Stimulated activated CD4-positive, alpha-beta T cell treated with anti-CD3 and anti-CD28 coated beads, Interleukin-2, amount 100 ng/mL, for 24 hours (primary cell): ENCODE data around the gene TOP2A.
A peak's percentile ranks its signal among the peaks of the same experiment; 100 is the strongest.

Source experiments
- DNase-seq, 2 donors: peaks; one replicate each; pipeline ENCODE4 v3.0.0-alpha.2; 2020

TOP2A gene

DNA sequence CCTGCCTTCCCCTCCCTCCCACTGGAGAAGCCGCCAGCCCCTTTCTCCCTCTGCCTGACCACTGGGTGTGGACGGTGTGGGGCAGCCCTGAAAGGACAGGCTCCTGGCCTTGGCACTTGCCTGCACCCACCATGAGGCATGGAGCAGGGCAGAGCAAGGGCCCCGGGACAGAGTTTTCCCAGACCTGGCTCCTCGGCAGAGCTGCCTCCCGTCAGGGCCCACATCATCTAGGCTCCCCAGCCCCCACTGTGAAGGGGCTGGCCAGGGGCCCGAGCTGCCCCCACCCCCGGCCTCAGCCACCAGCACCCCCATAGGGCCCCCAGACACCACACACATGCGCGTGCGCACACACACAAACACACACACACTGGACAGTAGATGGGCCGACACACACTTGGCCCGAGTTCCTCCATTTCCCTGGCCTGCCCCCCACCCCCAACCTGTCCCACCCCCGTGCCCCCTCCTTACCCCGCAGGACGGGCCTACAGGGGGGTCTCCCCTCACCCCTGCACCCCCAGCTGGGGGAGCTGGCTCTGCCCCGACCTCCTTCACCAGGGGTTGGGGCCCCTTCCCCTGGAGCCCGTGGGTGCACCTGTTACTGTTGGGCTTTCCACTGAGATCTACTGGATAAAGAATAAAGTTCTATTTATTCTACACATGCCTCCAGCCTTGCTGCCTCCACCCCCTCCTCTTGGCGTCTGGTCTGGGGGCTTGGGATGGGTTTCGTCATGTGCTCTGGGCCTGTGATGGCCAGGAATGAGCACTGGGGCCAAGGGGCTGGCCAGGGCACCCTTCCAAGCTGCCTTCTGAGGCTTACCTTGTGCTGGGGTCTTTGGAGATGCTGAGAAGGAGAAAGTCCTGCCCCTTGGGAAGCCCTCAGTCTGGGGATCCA, 60.5 kb downstream of the TOP2A start:
- no peak for DNase-seq

- no peak for DNase-seq
These were observed 61.6 kb downstream of the TOP2A start for GRCh38 chr17:40355804-40356758.

- DNase-seq = peak; percentile 86 to 88
These were observed 62.4 kb downstream of the TOP2A start for GRCh38 chr17:40355123-40355803.

- DNase-seq = no peak
These were observed 63.2 kb downstream of the TOP2A start for GRCh38 chr17:40354221-40355122.

- no peak for DNase-seq
These were observed 64.8 kb downstream of the TOP2A start for GRCh38 chr17:40352779-40353394.

- no peak for DNase-seq
These were observed 65.4 kb downstream of the TOP2A start for GRCh38 chr17:40352237-40352778.

GRCh38 chr17:40351359-40352236, 66.1 kb downstream of the TOP2A start:
- DNase-seq = no peak

DNA sequence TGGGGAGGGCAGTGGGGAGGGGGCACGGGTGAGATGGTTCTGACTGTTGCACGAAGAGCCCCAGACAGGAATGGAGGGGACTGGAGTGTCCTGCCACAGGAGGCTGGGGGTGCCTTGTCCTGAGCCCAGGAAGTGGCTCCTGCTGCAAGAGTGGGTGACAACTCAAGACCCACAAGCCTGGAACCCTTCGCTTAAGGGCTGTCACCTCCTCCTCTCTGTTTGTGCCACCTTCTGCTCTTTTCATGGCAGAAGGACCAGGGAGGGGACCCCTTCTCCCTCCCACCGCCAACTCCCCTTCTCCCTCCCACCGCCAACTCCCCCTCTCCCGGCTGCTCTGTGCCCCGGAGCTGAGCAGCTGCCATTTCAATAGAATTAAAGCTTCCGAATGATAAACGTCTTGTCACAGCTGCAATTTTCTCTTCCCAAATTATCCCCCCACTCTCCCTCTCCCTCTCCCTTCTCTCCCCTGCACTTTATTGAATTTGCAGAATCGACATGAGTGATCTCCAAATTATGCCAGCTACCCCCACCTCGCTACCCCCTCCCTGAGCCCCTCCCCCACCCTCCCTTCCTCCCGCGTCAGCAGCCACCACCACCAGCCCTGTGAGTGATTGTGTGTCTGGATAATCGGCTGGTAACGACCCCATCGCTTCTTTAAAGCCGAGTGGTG, 66.9 kb downstream of the TOP2A start:
- DNase-seq = no peak

- DNase-seq = no peak
These were observed 67.6 kb downstream of the TOP2A start for GRCh38 chr17:40349895-40350688.

DNA sequence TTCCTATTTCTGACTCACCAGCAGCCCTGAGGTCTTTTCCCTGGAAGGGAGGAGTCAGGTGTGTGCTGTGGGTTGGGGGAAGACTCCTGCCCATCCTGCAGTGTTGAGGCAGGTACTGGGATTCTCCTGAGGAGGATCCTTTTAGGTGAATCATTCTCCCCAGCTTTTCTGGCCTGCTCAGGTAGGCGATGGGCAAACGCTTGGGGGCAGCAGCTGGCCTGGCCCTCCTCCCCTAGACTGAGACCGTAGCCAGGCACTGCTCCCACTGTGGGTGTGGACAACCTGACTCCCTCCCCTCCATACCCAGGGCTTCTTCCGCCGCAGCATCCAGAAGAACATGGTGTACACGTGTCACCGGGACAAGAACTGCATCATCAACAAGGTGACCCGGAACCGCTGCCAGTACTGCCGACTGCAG, 68.2 kb downstream of the TOP2A start:
- DNase-seq = no peak

GRCh38 chr17:40348562-40349476, 68.9 kb downstream of the TOP2A start:
- no peak for DNase-seq

DNA sequence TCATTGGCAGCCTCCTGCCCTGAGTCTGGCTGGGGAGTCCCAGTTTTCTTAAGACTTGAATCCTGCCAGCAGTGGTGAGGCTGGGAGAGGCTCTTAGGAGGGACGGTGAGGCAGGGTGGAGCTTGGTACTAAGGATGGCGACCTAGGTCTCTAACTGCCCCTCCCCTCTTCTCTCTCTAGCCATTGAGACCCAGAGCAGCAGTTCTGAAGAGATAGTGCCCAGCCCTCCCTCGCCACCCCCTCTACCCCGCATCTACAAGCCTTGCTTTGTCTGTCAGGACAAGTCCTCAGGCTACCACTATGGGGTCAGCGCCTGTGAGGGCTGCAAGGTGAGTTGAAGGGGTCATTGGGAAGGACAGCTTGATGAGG, 69.6 kb downstream of the TOP2A start:
- no peak for DNase-seq

GRCh38 chr17:40347319-40348135, 70.2 kb downstream of the TOP2A start:
- DNase-seq = no peak

DNA sequence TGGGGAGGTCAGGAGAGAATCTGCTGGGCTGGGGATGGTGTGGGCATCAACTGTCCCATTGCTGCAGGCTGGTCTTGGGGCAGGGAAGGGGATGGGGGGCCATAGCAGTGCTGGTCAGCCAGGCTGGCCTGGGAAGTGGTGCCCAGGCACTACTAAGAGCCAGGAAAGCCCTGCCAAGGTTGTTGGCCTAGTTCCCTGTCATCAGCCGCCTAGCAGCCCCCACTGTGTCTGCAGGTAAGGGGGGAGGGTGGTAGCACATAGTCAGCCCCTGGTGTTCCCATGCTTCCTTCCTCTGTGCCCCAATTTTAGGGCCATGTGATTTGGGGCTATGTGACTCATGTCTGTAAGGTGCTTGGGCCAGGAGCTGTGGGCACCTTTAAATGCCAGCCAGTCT, 70.9 kb downstream of the TOP2A start:
- no peak for DNase-seq

GRCh38 chr17:40345994-40346764, 71.5 kb downstream of the TOP2A start:
- DNase-seq = no peak
